Mesendoderm (in vitro differentiated cells): ENCODE results near the gene PCMTD2.

Experiments used
- DNase-seq: peaks from one replicate; pipeline ENCODE4 v3.0.0; 2013
- H2AK5ac ChIP-seq: 2 replicates; pipeline ENCODE4 v1.6.1; 2013; ENCODE audit warnings: low read length, inconsistent platforms
- H2BK120ac ChIP-seq: 2 replicates; pipeline ENCODE4 v1.6.1; 2013; ENCODE audit warnings: low read depth, mild to moderate bottlenecking, low read length, moderate library complexity, mixed read lengths
- H2BK15ac ChIP-seq: replicated peaks from 2 replicates; pipeline ENCODE4 v1.6.1; 2013; ENCODE audit warnings: low read depth, mild to moderate bottlenecking, moderate library complexity
- H2BK5ac ChIP-seq: 2 replicates; pipeline ENCODE4 v1.6.1; 2013; ENCODE audit warnings: low read length, inconsistent platforms
- H3K18ac ChIP-seq: 2 replicates; pipeline ENCODE4 v1.6.1; 2013; ENCODE audit warnings: mild to moderate bottlenecking, low read length, mixed read lengths
- H3K23ac ChIP-seq: one replicate; pipeline ENCODE4 v1.6.1; 2013; ENCODE audit warnings: low read length
- H3K27ac ChIP-seq: 2 replicates; pipeline ENCODE4 v1.5.1; 2013; ENCODE audit warnings: low read depth, mild to moderate bottlenecking, inconsistent platforms, low read length, moderate library complexity
- H3K27me3 ChIP-seq: 2 replicates; pipeline ENCODE4 v1.6.1; 2013; ENCODE audit warnings: low read length, control low read depth, mild to moderate bottlenecking, inconsistent platforms; ENCODE audit not compliant: insufficient read depth, poor library complexity
- H3K36me3 ChIP-seq: 2 replicates; pipeline ENCODE4 v1.6.1; 2013; ENCODE audit warnings: low read length, inconsistent platforms; ENCODE audit not compliant: control insufficient read depth, insufficient read depth
- H3K4ac ChIP-seq: one replicate; pipeline ENCODE4 v1.6.1; 2013; ENCODE audit warnings: low read depth, mild to moderate bottlenecking, low read length, moderate library complexity
- H3K4me1 ChIP-seq: 2 replicates; pipeline ENCODE4 v1.6.1; 2013; ENCODE audit warnings: low read depth, low read length, inconsistent platforms; ENCODE audit not compliant: control insufficient read depth
- H3K4me2 ChIP-seq: 2 replicates; pipeline ENCODE4 v1.6.1; 2013; ENCODE audit warnings: low read length
- H3K4me3 ChIP-seq: 2 replicates; pipeline ENCODE4 v1.5.1; 2013; ENCODE audit warnings: mild to moderate bottlenecking, low read length
- H3K56ac ChIP-seq: one replicate; pipeline ENCODE4 v1.6.1; 2013; ENCODE audit warnings: low read length
- H3K79me1 ChIP-seq: 2 replicates; pipeline ENCODE4 v1.6.1; 2013; ENCODE audit warnings: low read length, inconsistent platforms
- H3K79me2 ChIP-seq: 2 replicates; pipeline ENCODE4 v1.6.1; 2013; ENCODE audit warnings: mild to moderate bottlenecking, low read length; ENCODE audit not compliant: control insufficient read depth, insufficient read depth
- H3K9ac ChIP-seq: 2 replicates; pipeline ENCODE4 v1.6.1; 2013; ENCODE audit warnings: low read length, inconsistent platforms
- H4K5ac ChIP-seq: one replicate; pipeline ENCODE4 v1.6.1; 2013; ENCODE audit warnings: low read length
- H4K8ac ChIP-seq: one replicate; pipeline ENCODE4 v1.6.1; 2013; ENCODE audit warnings: low read depth, mild to moderate bottlenecking, control low read depth, low read length, moderate library complexity
- WGBS: extraction: QIAGEN DNeasy Blood & Tissue Kit; methylation state at CpG from one replicate; pipeline ENCODE4 v1.1.7; 2013; ENCODE audit warnings: low lambda C conversion rate, missing lambda C conversion rate; ENCODE audit not compliant: insufficient coverage; ENCODE audit errors: extremely low coverage; 5-methylcytosine and 5-hydroxymethylcytosine counted together

The PCMTD2 gene

GRCh38 chr20:64217539-64218221 is 37.9 kb upstream of the PCMTD2 start:
- Histone ChIP-seq H3K27ac (no peak overlapping the region), H3K56ac (no peak overlapping the region), H3K18ac (no peak overlapping the region), H4K5ac (no peak overlapping the region), H2BK15ac (no peak overlapping the region), H3K4me2 (no peak overlapping the region), H2AK5ac (no peak overlapping the region), H3K4ac (no peak overlapping the region), H3K79me2 (no peaks in the 10 kb centered on the region), H3K27me3 (no peaks in the 10 kb centered on the region), H2BK5ac (no peak overlapping the region), H3K23ac (no peak overlapping the region), H3K36me3 (no peaks in the 10 kb centered on the region), H3K4me1 (no peaks in the 10 kb centered on the region), H3K79me1 (no peaks in the 10 kb centered on the region), H3K4me3 (no peak overlapping the region), H4K8ac (no peak overlapping the region), H2BK120ac (no peak overlapping the region), H3K9ac (no peak overlapping the region)
- no CpG with 5 or more reads among the region's 13 CpGs for WGBS
- no peak for DNase-seq

GRCh38 chr20:64219202-64219601 is 36.3 kb upstream of the PCMTD2 start:
- Histone ChIP-seq H3K56ac (no peak overlapping the region), H3K4me2 (no peak overlapping the region), H4K5ac (no peak overlapping the region), H3K4ac (no peak overlapping the region), H3K9ac (no peak overlapping the region), H3K18ac (no peak overlapping the region), H3K23ac (no peak overlapping the region), H3K4me3 (no peak overlapping the region), H4K8ac (no peak overlapping the region), H3K36me3 (no peaks in the 10 kb centered on the region), H2AK5ac (no peak overlapping the region), H2BK120ac (no peak overlapping the region), H2BK5ac (no peak overlapping the region), H2BK15ac (no peak overlapping the region), H3K4me1 (peaks cover 2% of the 10 kb centered on the region), H3K79me2 (no peaks in the 10 kb centered on the region), H3K27ac (no peak overlapping the region), H3K79me1 (no peaks in the 10 kb centered on the region), H3K27me3 (no peaks in the 10 kb centered on the region)
- no peak for DNase-seq
- no CpG with 5 or more reads among the region's 12 CpGs for WGBS

- Histone ChIP-seq H4K8ac (no peak overlapping the region), H3K79me2 (no peaks in the 10 kb centered on the region), H3K4me2 (no peak overlapping the region), H3K4ac (no peak overlapping the region), H3K27me3 (no peaks in the 10 kb centered on the region), H3K4me1 (peaks cover 2% of the 10 kb centered on the region), H2BK5ac (no peak overlapping the region), H3K23ac (no peak overlapping the region), H2AK5ac (no peak overlapping the region), H3K4me3 (no peak overlapping the region), H3K79me1 (no peaks in the 10 kb centered on the region), H2BK120ac (no peak overlapping the region), H2BK15ac (no peak overlapping the region), H3K27ac (no peak overlapping the region), H3K36me3 (no peaks in the 10 kb centered on the region), H3K18ac (no peak overlapping the region), H3K9ac (no peak overlapping the region), H3K56ac (no peak overlapping the region), H4K5ac (no peak overlapping the region)
- no peak for DNase-seq
- WGBS, result no CpG with 5 or more reads among the region's 16 CpGs
Observed at GRCh38 chr20:64219730-64220129, 35.8 kb upstream of the PCMTD2 start.

- Histone ChIP-seq H2BK5ac (no peak overlapping the region), H3K79me1 (no peaks in the 10 kb centered on the region), H3K9ac (no peak overlapping the region), H4K8ac (no peak overlapping the region), H3K36me3 (no peaks in the 10 kb centered on the region), H3K4ac (no peak overlapping the region), H2AK5ac (no peak overlapping the region), H3K56ac (no peak overlapping the region), H4K5ac (no peak overlapping the region), H2BK120ac (no peak overlapping the region), H3K27ac (no peak overlapping the region), H3K4me1 (peaks cover 2% of the 10 kb centered on the region), H2BK15ac (no peak overlapping the region), H3K4me3 (no peak overlapping the region), H3K4me2 (no peak overlapping the region), H3K18ac (no peak overlapping the region), H3K27me3 (no peaks in the 10 kb centered on the region), H3K23ac (no peak overlapping the region), H3K79me2 (no peaks in the 10 kb centered on the region)
- no CpG with 5 or more reads among the region's 8 CpGs for WGBS
- DNase-seq, result no peak
Observed at GRCh38 chr20:64220420-64220819, 35.1 kb upstream of the PCMTD2 start.

GRCh38 chr20:64220891-64221527 is 34.5 kb upstream of the PCMTD2 start:
- Histone ChIP-seq H3K27me3 (no peaks in the 10 kb centered on the region), H2BK120ac (no peak overlapping the region), H3K4me3 (no peak overlapping the region), H2BK15ac (no peak overlapping the region), H3K23ac (no peak overlapping the region), H3K4me1 (peaks cover 2% of the 10 kb centered on the region), H4K8ac (no peak overlapping the region), H3K4ac (no peak overlapping the region), H3K56ac (no peak overlapping the region), H3K79me1 (no peaks in the 10 kb centered on the region), H3K18ac (no peak overlapping the region), H3K4me2 (no peak overlapping the region), H3K79me2 (no peaks in the 10 kb centered on the region), H3K9ac (no peak overlapping the region), H3K27ac (no peak overlapping the region), H4K5ac (no peak overlapping the region), H2AK5ac (no peak overlapping the region), H3K36me3 (no peaks in the 10 kb centered on the region), H2BK5ac (no peak overlapping the region)
- no CpG with 5 or more reads among the region's 17 CpGs for WGBS
- no peak for DNase-seq
